Kidney tubule cell (primary cell): ENCODE measurements around the gene ERCC1.

Experiments used
- DNase-seq: peaks from one replicate; pipeline ENCODE4 v3.0.0-alpha.2; 2018; ENCODE audit warnings: low spot score

Gene ERCC1

GRCh38 chr19:45364696-45365095 is 59.0 kb downstream of the ERCC1 start:
- no peak for DNase-seq

GRCh38 chr19:45363861-45364459 is 59.8 kb downstream of the ERCC1 start:
- no peak for DNase-seq

- DNase-seq: no peak
Observed at GRCh38 chr19:45362291-45362690, 61.4 kb downstream of the ERCC1 start.

GRCh38 chr19:45361608-45362007 is 62.1 kb downstream of the ERCC1 start:
- no peak for DNase-seq

- DNase-seq: no peak
Observed at GRCh38 chr19:45358213-45358792, 65.4 kb downstream of the ERCC1 start.

- DNase-seq: no peak
Observed at GRCh38 chr19:45357445-45357783, 66.3 kb downstream of the ERCC1 start.
